ENCODE measurements around the gene ELANE. TPM values are rescaled to one million over a fixed set of nuclear protein-coding genes. Genes with fewer than 3 reads are reported as not detected.
"Not testable (repeated sequence)": the region's sequence is repeated elsewhere in the genome, so short reads cannot be mapped to it uniquely, and the experiment has no call there.

ELANE gene
- total RNA-seq, 6 experiments from 2014 or later: 0.21 TPM; not detected in 5

GRCh38 chr19:850221-850978, 1.7 kb upstream of the ELANE start:
- no peak for TF ChIP-seq CTCF (IDR thresholded peaks at IDR 0.05)
- Mint-ChIP-seq H3K27ac (peak overlapping the region; percentile 54), H3K36me3 (ENCODE audit: low read depth) (no peaks in the 10 kb centered on the region), H3K4me3 (no peak overlapping the region), H3K9me3 (no peaks in the 10 kb centered on the region), H3K4me1 (ENCODE audit: low read depth) (no peaks in the 10 kb centered on the region), H3K27me3 (ENCODE audit: insufficient read depth) (peaks cover 12% of the 10 kb centered on the region)
- peak; percentile 68 for DNase-seq

GRCh38 chr19:850979-851335, 1.1 kb upstream of the ELANE start:
- Mint-ChIP-seq H3K4me3 (no peak overlapping the region), H3K36me3 (ENCODE audit: low read depth) (no peaks in the 10 kb centered on the region), H3K27me3 (ENCODE audit: insufficient read depth) (peaks cover 8% of the 10 kb centered on the region), H3K27ac (peak overlapping the region; percentile 54), H3K4me1 (ENCODE audit: low read depth) (no peaks in the 10 kb centered on the region), H3K9me3 (no peaks in the 10 kb centered on the region)
- DNase-seq: no peak
- no peak for TF ChIP-seq CTCF (IDR thresholded peaks at IDR 0.05)

GRCh38 chr19:853014-853585, 997 bp downstream of the ELANE start:
- TF ChIP-seq CTCF (IDR thresholded peaks at IDR 0.05): no peak
- Mint-ChIP-seq H3K27me3 (ENCODE audit: insufficient read depth) (no peaks in the 10 kb centered on the region; the same call in 1 of the 2 replicates), H3K36me3 (ENCODE audit: low read depth) (no peaks in the 10 kb centered on the region), H3K4me1 (ENCODE audit: low read depth) (no peaks in the 10 kb centered on the region), H3K27ac (no peak overlapping the region), H3K9me3 (no peaks in the 10 kb centered on the region), H3K4me3 (no peak overlapping the region)
- DNase-seq: no peak

GRCh38 chr19:853614-854220, 1.6 kb downstream of the ELANE start:
- not testable (repeated sequence) for H3K36me3 Mint-ChIP-seq (ENCODE audit: low read depth); H3K9me3 Mint-ChIP-seq; H3K27me3 Mint-ChIP-seq (ENCODE audit: insufficient read depth)

GRCh38 chr19:854549-854948, 2.4 kb downstream of the ELANE start:
- Mint-ChIP-seq H3K4me3 (no peak overlapping the region), H3K9me3 (no peaks in the 10 kb centered on the region), H3K27ac (no peak overlapping the region), H3K36me3 (ENCODE audit: low read depth) (no peaks in the 10 kb centered on the region), H3K4me1 (ENCODE audit: low read depth) (no peaks in the 10 kb centered on the region), H3K27me3 (ENCODE audit: insufficient read depth) (peaks cover 4% of the 10 kb centered on the region; the same call in 1 of the 2 replicates)
- DNase-seq: no peak
- no peak for TF ChIP-seq CTCF (IDR thresholded peaks at IDR 0.05)

More at GRCh38 chr19:853614-854220, 1.6 kb downstream of the ELANE start:
- not testable (repeated sequence) for DNase-seq; H3K27ac Mint-ChIP-seq; H3K4me3 Mint-ChIP-seq; H3K4me1 Mint-ChIP-seq (ENCODE audit: low read depth)

GRCh38 chr19:855142-855541, 3.0 kb downstream of the ELANE start:
- H3K27ac Mint-ChIP-seq: no peak overlapping the region
- H3K9me3 Mint-ChIP-seq: no peaks in the 10 kb centered on the region
- TF ChIP-seq CTCF (IDR thresholded peaks at IDR 0.05): no peak
- no peak overlapping the region for H3K4me3 Mint-ChIP-seq
- no peaks in the 10 kb centered on the region for H3K36me3 Mint-ChIP-seq (ENCODE audit: low read depth)
- H3K27me3 Mint-ChIP-seq (ENCODE audit: insufficient read depth): peaks cover 4% of the 10 kb centered on the region; the same call in 1 of the 2 replicates
- no peaks in the 10 kb centered on the region for H3K4me1 Mint-ChIP-seq (ENCODE audit: low read depth)
- no peak for DNase-seq

All from HFFc6 (cell line).